ENCODE data around the gene SFTPB. TPM values are rescaled to one million over a fixed set of nuclear protein-coding genes. Genes with fewer than 3 reads are reported as not detected.

SFTPB gene
- total and polyA plus RNA-seq, 11 donors = 0.23 to 0.83 TPM; not detected in 9

GRCh38 chr2:85681372-85681763, 13.4 kb upstream of the SFTPB start:
- peak in 3 of 4 donors; percentile 2 to 39 (median 25) for ATAC-seq
- Histone ChIP-seq H3K27me3 (no peaks in the 10 kb centered on the region), H3K4me3 (peak overlapping the region in 1 of 12 donors; percentile 3), H3K27ac (peak overlapping the region in 8 of 12 donors; percentile 15 to 84 (median 34)), H3K9me3 (no peaks in the 10 kb centered on the region), H3K36me3 (no peaks in the 10 kb centered on the region), H3K4me1 (peaks cover 0 to 42% (median 17%) of the 10 kb centered on the region in 12 donors)
- TF ChIP-seq CTCF (IDR thresholded peaks at IDR 0.05) (no peak), POLR2A (IDR thresholded peaks at IDR 0.05) (no peak)
- DNase-seq = peak in 1 of 5 donors; percentile 60
- WGBS, 4 donors = 69 to 75% (median 73%) methylated on average over 5 of the region's 5 CpGs
- intact Hi-C loops (cut with DNase I) = loop anchor here in 2 of 10 donors (2.0 kb wide), 1 partner anchor 25 kb away; no protein-coding TSS in a partner anchor

- no peak for ATAC-seq
Measured at GRCh38 chr2:85680707-85681371, 12.8 kb upstream of the SFTPB start.

GRCh38 chr2:85678794-85679672, 11.0 kb upstream of the SFTPB start:
- TF ChIP-seq CTCF (IDR thresholded peaks at IDR 0.05) = peak; percentile 94 to 99 (median 99)
- TF ChIP-seq POLR2A (IDR thresholded peaks at IDR 0.05) = no peak
- Histone ChIP-seq H3K27me3 (no peaks in the 10 kb centered on the region), H3K9me3 (no peaks in the 10 kb centered on the region), H3K4me3 (peak overlapping the region in 1 of 12 donors; percentile 3), H3K4me1 (peaks cover 0 to 50% (median 18%) of the 10 kb centered on the region in 12 donors), H3K27ac (peak overlapping the region in 11 of 12 donors; percentile 6 to 75 (median 47)), H3K36me3 (no peaks in the 10 kb centered on the region)
- DNase-seq (peak; percentile 87 to 95 (median 89)), ATAC-seq (peak; percentile 86 to 95 (median 92))
- intact Hi-C loops (cut with DNase I) = loop anchor here in 2 of 10 donors (1.0 kb wide), 1 partner anchor 28 kb away; no protein-coding TSS in a partner anchor
- WGBS, 4 donors = 19 to 27% (median 22%) methylated on average over 19 to 25 of the region's 25 CpGs

More at GRCh38 chr2:85680707-85681371, 12.8 kb upstream of the SFTPB start:
- Histone ChIP-seq H3K4me1 (peaks cover 0 to 42% (median 18%) of the 10 kb centered on the region in 12 donors), H3K4me3 (no peak overlapping the region), H3K9me3 (no peaks in the 10 kb centered on the region), H3K27me3 (no peaks in the 10 kb centered on the region), H3K27ac (peak overlapping the region in 9 of 12 donors; percentile 15 to 84 (median 39)), H3K36me3 (no peaks in the 10 kb centered on the region)
- no peak for TF ChIP-seq POLR2A (IDR thresholded peaks at IDR 0.05)
- TF ChIP-seq CTCF (IDR thresholded peaks at IDR 0.05) = no peak
- peak in 1 of 5 donors; percentile 6 for DNase-seq
- intact Hi-C loops (cut with DNase I) = loop anchor here in 2 of 10 donors (2.0 kb wide), 1 partner anchor 26 kb away; no protein-coding TSS in a partner anchor
- 64 to 75% (median 71%) methylated on average over 2 of the region's 2 CpGs for WGBS, 4 donors

All from heart left ventricle (tissue), 16 donors.